H9 (cell line): ENCODE results near the gene SCAF11. TPM values are rescaled to one million over a fixed set of nuclear protein-coding genes. Genes with fewer than 3 reads are reported as not detected.

Source experiments
- DNase-seq: peaks from one replicate; pipeline ENCODE4 v3.0.0-alpha.2; 2017
- H2AFZ ChIP-seq: one replicate; pipeline ENCODE4 v1.6.1; 2013; ENCODE audit warnings: mild to moderate bottlenecking, low read length, control low read depth, moderate library complexity
- H2AK5ac ChIP-seq: 2 replicates; pipeline ENCODE4 v1.6.1; 2013; ENCODE audit warnings: low read length, control low read depth, mixed read lengths; ENCODE audit not compliant: insufficient read length
- H2BK120ac ChIP-seq: one replicate; pipeline ENCODE4 v1.6.1; 2013; ENCODE audit warnings: low read depth, mild to moderate bottlenecking, low read length, control low read depth, inconsistent platforms; ENCODE audit not compliant: poor library complexity, severe bottlenecking
- H2BK12ac ChIP-seq: 2 replicates; pipeline ENCODE4 v1.6.1; 2013; ENCODE audit warnings: low read length, control low read depth, mixed read lengths, low read depth; ENCODE audit not compliant: insufficient read length
- H2BK15ac ChIP-seq: 2 replicates; pipeline ENCODE4 v1.6.1; 2013; ENCODE audit warnings: low read depth, low read length, control low read depth
- H2BK20ac ChIP-seq: one replicate; pipeline ENCODE4 v1.6.1; 2013; ENCODE audit warnings: low read depth, mild to moderate bottlenecking, low read length, control low read depth, inconsistent platforms; ENCODE audit not compliant: poor library complexity, severe bottlenecking
- H2BK5ac ChIP-seq: 2 replicates; pipeline ENCODE4 v1.6.1; 2013; ENCODE audit warnings: low read length, control low read depth, mixed read lengths; ENCODE audit not compliant: insufficient read length
- H3K14ac ChIP-seq: 2 replicates; pipeline ENCODE4 v1.6.1; 2013; ENCODE audit warnings: low read length, control low read depth; ENCODE audit not compliant: insufficient read depth
- H3K18ac ChIP-seq: 2 replicates; pipeline ENCODE4 v1.6.1; 2013; ENCODE audit warnings: low read depth, mild to moderate bottlenecking, mixed read lengths, low read length, control low read depth; ENCODE audit not compliant: insufficient read length
- H3K23ac ChIP-seq: 2 replicates; pipeline ENCODE4 v1.6.1; 2013; ENCODE audit warnings: low read length, control low read depth, mixed read lengths, low read depth; ENCODE audit not compliant: insufficient read length
- H3K23me2 ChIP-seq: 2 replicates; pipeline ENCODE4 v1.6.1; 2013; ENCODE audit warnings: low read depth, mild to moderate bottlenecking, mixed read lengths, low read length, control low read depth; ENCODE audit not compliant: insufficient read length, poor library complexity, severe bottlenecking
- H3K27ac ChIP-seq: 2 replicates; pipeline ENCODE4 v1.5.1; 2013; ENCODE audit warnings: low read length, control low read depth, mixed read lengths, low read depth; ENCODE audit not compliant: insufficient read length
- H3K27me3 ChIP-seq: 2 replicates; pipeline ENCODE4 v1.6.1; 2013; ENCODE audit warnings: low read length, control low read depth, inconsistent platforms; ENCODE audit not compliant: insufficient read depth
- H3K4ac ChIP-seq: 2 replicates; pipeline ENCODE4 v1.6.1; 2013; ENCODE audit warnings: low read depth, mild to moderate bottlenecking, control low read depth, inconsistent platforms, low read length, moderate library complexity
- H3K4me1 ChIP-seq: 2 replicates; pipeline ENCODE4 v1.6.1; 2013; ENCODE audit warnings: low read length, control low read depth, inconsistent platforms; ENCODE audit not compliant: insufficient read depth
- H3K4me2 ChIP-seq: 2 replicates; pipeline ENCODE4 v1.6.1; 2013; ENCODE audit warnings: low read length, control low read depth, mixed read lengths; ENCODE audit not compliant: insufficient read length, insufficient read depth
- H3K56ac ChIP-seq: 2 replicates; pipeline ENCODE4 v1.6.1; 2013; ENCODE audit warnings: low read depth, mild to moderate bottlenecking, mixed read lengths, low read length, control low read depth; ENCODE audit not compliant: insufficient read length
- H3K79me1 ChIP-seq: 2 replicates; pipeline ENCODE4 v1.6.1; 2013; ENCODE audit warnings: low read depth, mild to moderate bottlenecking, moderate library complexity, low read length, control low read depth, inconsistent platforms; ENCODE audit not compliant: insufficient read depth, poor library complexity, severe bottlenecking
- H3K79me2 ChIP-seq: 2 replicates; pipeline ENCODE4 v1.6.1; 2013; ENCODE audit warnings: low read length, control low read depth, inconsistent platforms; ENCODE audit not compliant: insufficient read depth
- H3K9ac ChIP-seq: 2 replicates; pipeline ENCODE4 v1.6.1; 2013; ENCODE audit warnings: low read length, control low read depth, mixed read lengths; ENCODE audit not compliant: insufficient read length; ENCODE audit errors: extremely low read depth
- H3K9me3 ChIP-seq: one replicate; pipeline ENCODE4 v1.6.1; 2013; ENCODE audit warnings: low read depth, low read length, inconsistent platforms; ENCODE audit not compliant: control insufficient read depth
- H3T11ph ChIP-seq: one replicate; pipeline ENCODE4 v1.6.1; 2013; ENCODE audit warnings: mild to moderate bottlenecking, low read length, control low read depth, inconsistent platforms
- H4K20me1 ChIP-seq: one replicate; pipeline ENCODE4 v1.6.1; 2013; ENCODE audit not compliant: control insufficient read depth, insufficient read length, insufficient read depth
- H4K5ac ChIP-seq: 2 replicates; pipeline ENCODE4 v1.6.1; 2013; ENCODE audit warnings: low read depth, mild to moderate bottlenecking, mixed read lengths, low read length, control low read depth; ENCODE audit not compliant: insufficient read length
- H4K8ac ChIP-seq: replicated peaks from 2 replicates; pipeline ENCODE4 v1.6.1; 2013; ENCODE audit warnings: low read length, control low read depth, mixed read lengths, low read depth; ENCODE audit not compliant: insufficient read length
- H4K91ac ChIP-seq: 2 replicates; pipeline ENCODE4 v1.6.1; 2013; ENCODE audit warnings: low read depth, mild to moderate bottlenecking, moderate library complexity, mixed read lengths, low read length, control low read depth; ENCODE audit not compliant: insufficient read length
- H3K27ac Mint-ChIP-seq, 3 experiments: 2 replicates in 2 of 3; 3 replicates in 1 of 3; pipeline ENCODE4 v1.8.0; 2020 to 2021; ENCODE audit warnings: mixed read lengths in 3 of 3, mild to moderate bottlenecking in 1 of 3, moderate library complexity in 1 of 3
- H3K27me3 Mint-ChIP-seq: 2 replicates; pipeline ENCODE4 v1.8.0; 2021; ENCODE audit warnings: low read depth, mild to moderate bottlenecking, moderate library complexity, mixed read lengths
- H3K36me3 Mint-ChIP-seq, 3 experiments: 2 replicates in 2 of 3; 3 replicates in 1 of 3; pipeline ENCODE4 v1.8.0; 2020 to 2021; ENCODE audit warnings: low read depth in 3 of 3, mixed read lengths in 3 of 3; ENCODE audit not compliant: insufficient read depth in 1 of 3
- H3K4me1 Mint-ChIP-seq, 2 experiments: 2 replicates each; pipeline ENCODE4 v1.8.0; 2020; ENCODE audit warnings: mixed read lengths in 2 of 2
- H3K4me3 Mint-ChIP-seq, 2 experiments: 2 replicates in 1 of 2; 3 replicates in 1 of 2; pipeline ENCODE4 v1.8.0; 2020 to 2021; ENCODE audit warnings: mild to moderate bottlenecking in 2 of 2, mixed read lengths in 2 of 2, moderate library complexity in 1 of 2
- H3K9me3 Mint-ChIP-seq, 2 experiments: 2 replicates in 1 of 2; 3 replicates in 1 of 2; pipeline ENCODE4 v1.8.0; 2020; ENCODE audit warnings: mild to moderate bottlenecking in 2 of 2, mixed read lengths in 2 of 2, moderate library complexity in 1 of 2
- WGBS: extraction: QIAGEN DNeasy Blood & Tissue Kit; methylation state at CpG from one replicate; pipeline ENCODE4 v1.1.7; 2013; ENCODE audit warnings: missing lambda C conversion rate, low lambda C conversion rate, mixed read lengths; ENCODE audit not compliant: insufficient read length; ENCODE audit errors: extremely low coverage; 5-methylcytosine and 5-hydroxymethylcytosine counted together
- total RNA-seq: library from RNA; stranded (reverse); gene quantifications from 2 replicates; pipeline ENCODE4 v1.2.1, GENCODE V29; 2021
- TF ChIP-seq, protein P1 (sequence below): fragments of 200-600 bp; sonication (generic); conservative IDR thresholded peaks from 3 replicates; pipeline ENCODE4 v1.8.0; 2021; ENCODE audit warnings: antibody characterized with exemption, mild to moderate bottlenecking

Gene SCAF11
- total RNA-seq, 1 experiment from 2014 or later, result 90.8 TPM

DNA sequence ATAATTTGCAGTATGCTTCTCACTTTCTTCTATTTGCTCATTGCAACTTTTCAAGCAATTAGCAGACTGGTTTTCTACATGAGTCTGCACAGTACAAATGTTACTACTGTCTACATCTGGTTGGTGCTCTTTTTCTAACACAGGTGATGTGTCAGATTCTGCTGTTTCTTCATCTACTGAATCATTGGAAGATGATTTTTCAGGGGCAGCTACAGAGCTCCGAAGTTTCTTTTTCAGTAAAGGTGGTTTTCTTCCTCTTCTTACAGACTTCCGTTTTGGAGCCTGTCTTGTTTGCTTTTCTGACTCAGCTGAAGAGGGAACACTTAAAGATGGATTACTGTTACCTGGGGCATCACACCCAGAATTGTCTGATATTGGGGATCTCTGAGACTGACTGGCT lies 62.1 kb downstream of the SCAF11 start:
- no peaks in the 10 kb centered on the region for H3K27me3 ChIP-seq
- no peak overlapping the region for H2BK12ac ChIP-seq
- no peaks in the 10 kb centered on the region; the same call in 1 of the 2 replicates for H3K79me2 ChIP-seq
- no peaks in the 10 kb centered on the region for H3K4me1 Mint-ChIP-seq
- no peak overlapping the region for H3T11ph ChIP-seq
- no peak overlapping the region for H3K18ac ChIP-seq
- no peak overlapping the region for H3K4me3 Mint-ChIP-seq
- no peaks in the 10 kb centered on the region for H4K20me1 ChIP-seq
- no peak overlapping the region for H2AK5ac ChIP-seq
- no peak overlapping the region for H3K56ac ChIP-seq
- no peak overlapping the region for H4K8ac ChIP-seq
- no peaks in the 10 kb centered on the region for H3K79me1 ChIP-seq
- no peaks in the 10 kb centered on the region for H3K4me1 ChIP-seq
- no peak overlapping the region for H2BK15ac ChIP-seq
- no peak overlapping the region for H3K14ac ChIP-seq
- H4K91ac ChIP-seq, result no peak overlapping the region
- no peak overlapping the region for H3K27ac Mint-ChIP-seq
- DNase-seq, result no peak
- no peak overlapping the region for H4K5ac ChIP-seq
- no peaks in the 10 kb centered on the region for H3K23me2 ChIP-seq
- H2AFZ ChIP-seq, result no peak overlapping the region
- H3K36me3 Mint-ChIP-seq, result peaks cover 29 to 58% (median 58%) of the 10 kb centered on the region in 3 experiments; a peak in 6 of 7 replicates
- TF ChIP-seq, protein P1, sequence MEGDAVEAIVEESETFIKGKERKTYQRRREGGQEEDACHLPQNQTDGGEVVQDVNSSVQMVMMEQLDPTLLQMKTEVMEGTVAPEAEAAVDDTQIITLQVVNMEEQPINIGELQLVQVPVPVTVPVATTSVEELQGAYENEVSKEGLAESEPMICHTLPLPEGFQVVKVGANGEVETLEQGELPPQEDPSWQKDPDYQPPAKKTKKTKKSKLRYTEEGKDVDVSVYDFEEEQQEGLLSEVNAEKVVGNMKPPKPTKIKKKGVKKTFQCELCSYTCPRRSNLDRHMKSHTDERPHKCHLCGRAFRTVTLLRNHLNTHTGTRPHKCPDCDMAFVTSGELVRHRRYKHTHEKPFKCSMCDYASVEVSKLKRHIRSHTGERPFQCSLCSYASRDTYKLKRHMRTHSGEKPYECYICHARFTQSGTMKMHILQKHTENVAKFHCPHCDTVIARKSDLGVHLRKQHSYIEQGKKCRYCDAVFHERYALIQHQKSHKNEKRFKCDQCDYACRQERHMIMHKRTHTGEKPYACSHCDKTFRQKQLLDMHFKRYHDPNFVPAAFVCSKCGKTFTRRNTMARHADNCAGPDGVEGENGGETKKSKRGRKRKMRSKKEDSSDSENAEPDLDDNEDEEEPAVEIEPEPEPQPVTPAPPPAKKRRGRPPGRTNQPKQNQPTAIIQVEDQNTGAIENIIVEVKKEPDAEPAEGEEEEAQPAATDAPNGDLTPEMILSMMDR, result no peak
- H3K9ac ChIP-seq, result no peak overlapping the region
- H3K4ac ChIP-seq, result no peak overlapping the region
- WGBS, result no CpG with 5 or more reads among the region's 2 CpGs
- no peak overlapping the region for H2BK20ac ChIP-seq
- H3K4me2 ChIP-seq, result no peak overlapping the region
- no peak overlapping the region for H3K23ac ChIP-seq
- no peaks in the 10 kb centered on the region for H3K9me3 ChIP-seq
- H2BK120ac ChIP-seq, result no peak overlapping the region
- H3K27ac ChIP-seq, result no peak overlapping the region
- H3K9me3 Mint-ChIP-seq, result no peaks in the 10 kb centered on the region
- H2BK5ac ChIP-seq, result no peak overlapping the region
- H3K27me3 Mint-ChIP-seq, result no peaks in the 10 kb centered on the region
